GM12878 (cell line): ENCODE results near the gene LY6G5C. TPM values are rescaled to one million over a fixed set of nuclear protein-coding genes. Genes with fewer than 3 reads are reported as not detected.

Source experiments
- CBX3 ChIP-seq: fragments of 200-600 bp; sonication (generic); IDR thresholded peaks from 2 replicates; pipeline ENCODE4 v1.6.1; 2016; ENCODE audit warnings: low read depth, borderline replicate concordance
- CHD4 ChIP-seq: fragments of 200-600 bp; sonication (generic); IDR thresholded peaks from 2 replicates; pipeline ENCODE4 v1.6.1; 2016; ENCODE audit warnings: mild to moderate bottlenecking
- CREM ChIP-seq: IDR thresholded peaks from 2 replicates; pipeline ENCODE4 v1.6.1; 2014; ENCODE audit warnings: antibody characterized with exemption, low read depth
- CTCF ChIP-seq, 3 experiments: IDR thresholded peaks in 2 of 3; conservative IDR thresholded peaks in 1 of 3; 2 replicates each; pipeline ENCODE4 v1.5.1; 2011; ENCODE audit warnings: low read depth in 3 of 3, low read length in 3 of 3, mild to moderate bottlenecking in 3 of 3, control low read depth in 2 of 3, moderate library complexity in 2 of 3, inconsistent platforms in 1 of 3, mixed read lengths in 1 of 3; ENCODE audit not compliant: control insufficient read depth in 2 of 3, insufficient read depth in 1 of 3; ENCODE audit errors: extremely low read depth in 1 of 3
- DPF2 ChIP-seq: fragments of 450-650 bp; IDR thresholded peaks from 2 replicates; pipeline ENCODE4 v1.6.1; 2017; ENCODE audit warnings: mild to moderate bottlenecking
- EP300 ChIP-seq, 2 experiments: fragments of 150-350 bp in 1 of 2; IDR thresholded peaks; 2 replicates each; pipeline ENCODE4 v1.6.1; 2011 to 2012; ENCODE audit warnings: low read depth in 2 of 2, low read length in 2 of 2, borderline replicate concordance in 1 of 2, improper control_type of control experiment in 1 of 2, inconsistent platforms in 1 of 2; ENCODE audit not compliant: control insufficient read depth in 1 of 2
- FOXM1 ChIP-seq: IDR thresholded peaks from 2 replicates; pipeline ENCODE4 v1.6.1; 2012; ENCODE audit warnings: low read depth, mild to moderate bottlenecking, inconsistent platforms, low read length, moderate library complexity
- HDAC6 ChIP-seq: fragments of 200-600 bp; sonication (generic); IDR thresholded peaks from one replicate; pipeline ENCODE4 v1.8.0; 2017; ENCODE audit warnings: antibody characterized with exemption; ENCODE audit not compliant: unreplicated experiment
- IRF4 ChIP-seq: IDR thresholded peaks from 2 replicates; pipeline ENCODE4 v1.6.1; 2011; ENCODE audit warnings: low read depth, low read length
- MTA3 ChIP-seq: IDR thresholded peaks from 2 replicates; pipeline ENCODE4 v1.6.1; 2012; ENCODE audit warnings: low read length, inconsistent platforms, borderline replicate concordance
- MXI1 ChIP-seq: fragments of 150-350 bp; IDR thresholded peaks from 2 replicates; pipeline ENCODE4 v1.6.1; 2011; ENCODE audit warnings: low read depth, mild to moderate bottlenecking, inconsistent platforms, low read length, improper control_type of control experiment
- NBN ChIP-seq: fragments of 450-650 bp; IDR thresholded peaks from 2 replicates; pipeline ENCODE4 v1.6.1; 2016
- NFYA ChIP-seq: IDR thresholded peaks from 2 replicates; pipeline ENCODE4 v1.6.1; 2011; ENCODE audit warnings: low read depth, mild to moderate bottlenecking, low read length, improper control_type of control experiment, borderline replicate concordance
- NRF1 ChIP-seq: conservative IDR thresholded peaks from 2 replicates; pipeline ENCODE4 v1.6.1; 2011; ENCODE audit warnings: mild to moderate bottlenecking, low read depth, low read length, improper control_type of control experiment
- PBX3 ChIP-seq: IDR thresholded peaks from 2 replicates; pipeline ENCODE4 v1.6.1; 2011; ENCODE audit warnings: mild to moderate bottlenecking, low read depth, low read length, moderate library complexity; ENCODE audit not compliant: insufficient replicate concordance
- PML ChIP-seq: IDR thresholded peaks from 2 replicates; pipeline ENCODE4 v1.6.1; 2012; ENCODE audit warnings: low read length, inconsistent platforms
- POLR2AphosphoS5 ChIP-seq: IDR thresholded peaks from 2 replicates; pipeline ENCODE4 v1.6.1; 2011; ENCODE audit warnings: mild to moderate bottlenecking, low read length, inconsistent platforms
- RBBP5 ChIP-seq: fragments of 200-600 bp; sonication (generic); conservative IDR thresholded peaks from 2 replicates; pipeline ENCODE4 v1.6.1; 2016
- RELA ChIP-seq: fragments of 450-650 bp; IDR thresholded peaks from 2 replicates; pipeline ENCODE4 v1.8.0; 2014; ENCODE audit warnings: borderline replicate concordance; ENCODE audit not compliant: partially characterized antibody
- RUNX3 ChIP-seq: IDR thresholded peaks from 2 replicates; pipeline ENCODE4 v1.6.1; 2012; ENCODE audit warnings: low read length, inconsistent platforms
- SIX5 ChIP-seq: IDR thresholded peaks from 2 replicates; pipeline ENCODE4 v1.6.1; 2011; ENCODE audit warnings: mild to moderate bottlenecking, low read depth, low read length, moderate library complexity; ENCODE audit not compliant: severe bottlenecking
- SMAD5 ChIP-seq: IDR thresholded peaks from 2 replicates; pipeline ENCODE4 v1.6.1; 2016; ENCODE audit warnings: antibody characterized with exemption, low read depth
- SMC3 ChIP-seq: IDR thresholded peaks from 2 replicates; pipeline ENCODE4 v1.6.1; 2011; ENCODE audit warnings: low read length, improper control_type of control experiment, borderline replicate concordance
- SUPT20H ChIP-seq: IDR thresholded peaks from 2 replicates; pipeline ENCODE4 v1.6.1; 2011; ENCODE audit warnings: low read depth, mild to moderate bottlenecking, low read length, moderate library complexity, borderline replicate concordance; ENCODE audit not compliant: control insufficient read depth
- TARDBP ChIP-seq: IDR thresholded peaks from 2 replicates; pipeline ENCODE4 v1.6.1; 2016; ENCODE audit warnings: borderline replicate concordance
- USF2 ChIP-seq: IDR thresholded peaks from 2 replicates; pipeline ENCODE4 v1.6.1; 2011; ENCODE audit warnings: low read depth, low read length, improper control_type of control experiment, borderline replicate concordance
- ZNF207 ChIP-seq: fragments of 450-650 bp; IDR thresholded peaks from 2 replicates; pipeline ENCODE4 v1.6.1; 2014; ENCODE audit warnings: antibody characterized with exemption, mild to moderate bottlenecking, borderline replicate concordance
- ZNF24 ChIP-seq: fragments of 450-650 bp; IDR thresholded peaks from 2 replicates; pipeline ENCODE4 v1.6.1; 2017; ENCODE audit warnings: antibody characterized with exemption, mild to moderate bottlenecking
- ZNF622 ChIP-seq: fragments of 450-650 bp; IDR thresholded peaks from 2 replicates; pipeline ENCODE4 v1.6.1; 2017; ENCODE audit warnings: mild to moderate bottlenecking, inconsistent platforms
- polyA plus RNA-seq, 11 experiments: library from polyadenylated mRNA; depleted of rRNA in 4 of 11; unstranded in 6 of 11; stranded (reverse) in 5 of 11; fragments of >200 nt; fragmentation: Nextera tagmentation in 4 of 11; fragmentation: Illumina TruSeq in 1 of 11; extraction: Ambion mirVana in 4 of 11; extraction: Trizol in 1 of 11; gene quantifications; 1 replicate in 1 of 11; 2 replicates in 10 of 11; pipeline versions ENCODE4 v1.2.1 to v1.2.3, GENCODE V29; 2011 to 2016; ENCODE audit warnings: inconsistent platforms in 2 of 11, missing spikeins in 2 of 11, low read depth in 1 of 11
- total RNA-seq, 4 experiments: library from RNA; depleted of rRNA in 3 of 4; stranded (reverse); fragments of >200 nt in 3 of 4; fragmentation: Illumina TruSeq in 1 of 4; extraction: Trizol in 1 of 4; gene quantifications; 2 replicates each; pipeline versions ENCODE4 v1.2.1 to v1.2.3, GENCODE V29; 2013 to 2021

LY6G5C gene
- total and polyA plus RNA-seq, 10 of the 15 experiments (the other 5 are each of a cell fraction or from before 2014, with no cell fraction given), result 0.76 to 6.1 (median 1.7) TPM

- TF ChIP-seq POLR2AphosphoS5, result peak; percentile 83
- no peak for TF ChIP-seq ZNF622
- no peak for TF ChIP-seq CBX3
- TF ChIP-seq PBX3, result no peak
- no peak for TF ChIP-seq USF2
- no peak for TF ChIP-seq SMC3
- TF ChIP-seq ZNF207, result 0 out of 2 replicates have a peak, but pooled peaks have one; percentile 46
- TF ChIP-seq TARDBP, result no peak
- no peak for TF ChIP-seq NFYA
- TF ChIP-seq MTA3, result no peak
- no peak for TF ChIP-seq RELA
- no peak for TF ChIP-seq IRF4
- TF ChIP-seq DPF2, result no peak
- TF ChIP-seq PML, result peak; percentile 75; the same call in 1 of the 2 replicates
- no peak for TF ChIP-seq CHD4
- TF ChIP-seq RBBP5, result no peak
- TF ChIP-seq NRF1, result peak; percentile 72
- no peak for TF ChIP-seq CTCF (IDR thresholded peaks at IDR 0.05 in 2 of 3, conservative IDR thresholded peaks at IDR 0.05 in 1 of 3; ENCODE audit: control insufficient read depth in 2 of 3, extremely low read depth in 1 of 3, insufficient read depth in 1 of 3, low read depth in 3 of 3, low read length in 3 of 3)
- no peak for TF ChIP-seq SUPT20H
- no peak for TF ChIP-seq NBN
- peak; percentile 58; the same call in 1 of the 2 replicates for TF ChIP-seq MXI1
- no peak; the same call in 1 of the 2 replicates for TF ChIP-seq CREM
- peak; percentile 96 for TF ChIP-seq RUNX3
- TF ChIP-seq EP300 (IDR thresholded peaks at IDR 0.05; ENCODE audit: borderline replicate concordance in 1 of 2, control insufficient read depth in 1 of 2, low read depth in 2 of 2, low read length in 2 of 2), result peak; percentile 23 to 28; a peak in 2 of 4 replicates
- no peak for TF ChIP-seq HDAC6
- peak; percentile 28 for TF ChIP-seq SIX5
- no peak for TF ChIP-seq ZNF24
- 0 out of 2 replicates have a peak, but pooled peaks have one; percentile 50 for TF ChIP-seq FOXM1
- TF ChIP-seq SMAD5, result no peak
Measured at GRCh38 chr6:31664790-31665500, 15.9 kb downstream of the LY6G5C start, which contains the start of gene GPANK1 (continued).
